B cell (primary cell): ENCODE data around the gene WBP2. TPM values are rescaled to one million over a fixed set of nuclear protein-coding genes. Genes with fewer than 3 reads are reported as not detected.

ENCODE experiments used
- ATAC-seq: fragments of 200-7000 bp; cut with Tn5 transposase; one replicate; pipeline ENCODE4 v1.10.0; 2021; ENCODE audit warnings: low read depth, mild to moderate bottlenecking, moderate number of reproducible peaks, moderate library complexity
- CTCF ChIA-PET: fragments of 350-600 bp; sonication (Branson Sonifier 250); formaldehyde crosslinking; loops from one replicate; lab custom pipeline; 2021; ENCODE audit warnings: antibody characterized with exemption, inconsistent platforms; lab: Charles Lee
- POLR2A ChIA-PET: fragments of 350-600 bp; sonication (Branson Sonifier 250); formaldehyde crosslinking; loops from one replicate; lab custom pipeline; 2021; ENCODE audit warnings: antibody characterized with exemption; lab: Charles Lee
- DNase-seq: peaks from one replicate; pipeline ENCODE4 v3.0.0; 2013
- H2AFZ ChIP-seq: 2 replicates; pipeline ENCODE4 v1.6.1; 2012; ENCODE audit warnings: mild to moderate bottlenecking, low read depth, low read length; ENCODE audit not compliant: insufficient read depth, poor library complexity, severe bottlenecking
- H3K27ac ChIP-seq, 2 donors: 1 replicate in 1 of 2; 2 replicates in 1 of 2; pipeline ENCODE4 v1.5.1; 2012 to 2013; ENCODE audit warnings: low read length in 2 of 2, mild to moderate bottlenecking in 2 of 2, moderate library complexity in 1 of 2
- H3K27me3 ChIP-seq, 4 experiments: fragments of 200-600 bp in 1 of 4; sonication (generic) in 1 of 4; replicated peaks in 1 of 4; 1 replicate in 2 of 4; 2 replicates in 2 of 4; pipeline versions ENCODE4 v1.6.1 to v1.7.0; 2013 to 2016; ENCODE audit warnings: low read length in 3 of 4, mild to moderate bottlenecking in 2 of 4, mixed read lengths in 1 of 4, moderate library complexity in 1 of 4; ENCODE audit not compliant: insufficient read depth in 4 of 4, control insufficient read depth in 3 of 4; ENCODE audit errors: control extremely low read depth in 1 of 4
- H3K36me3 ChIP-seq, 2 experiments: replicated peaks in 1 of 2; 1 replicate in 1 of 2; 2 replicates in 1 of 2; pipeline versions ENCODE4 v1.6.1 to v1.7.1; 2013; ENCODE audit warnings: low read length in 1 of 2; ENCODE audit not compliant: insufficient read depth in 2 of 2, control insufficient read depth in 1 of 2; ENCODE audit errors: control extremely low read depth in 1 of 2, extremely low read depth in 1 of 2
- H3K4me1 ChIP-seq, 2 donors: fragments of 200-600 bp in 1 of 2; sonication (generic) in 1 of 2; 1 replicate in 1 of 2; 2 replicates in 1 of 2; pipeline versions ENCODE4 v1.5.1 to v1.6.1; 2013 to 2017; ENCODE audit warnings: low read length in 2 of 2; ENCODE audit not compliant: control insufficient read depth in 2 of 2, insufficient read depth in 2 of 2
- H3K4me2 ChIP-seq: replicated peaks from 2 replicates; pipeline ENCODE3; 2012; ENCODE audit warnings: mild to moderate bottlenecking, low read depth, low read length; ENCODE audit not compliant: poor library complexity, severe bottlenecking
- H3K4me3 ChIP-seq, 5 experiments: fragments of 200-600 bp in 1 of 5; sonication (generic) in 1 of 5; 1 replicate in 3 of 5; 2 replicates in 2 of 5; pipeline versions ENCODE4 v1.5.1 to v1.7.0; 2011 to 2016; ENCODE audit warnings: low read length in 4 of 5, mild to moderate bottlenecking in 4 of 5, low read depth in 2 of 5, control low read depth in 1 of 5, moderate library complexity in 1 of 5; ENCODE audit not compliant: insufficient read depth in 1 of 5; ENCODE audit errors: control extremely low read depth in 1 of 5, extremely low read depth in 1 of 5
- H3K79me2 ChIP-seq: fragments of 200-600 bp; sonication (generic); one replicate; pipeline ENCODE4 v1.6.0; 2016; ENCODE audit warnings: low read length; ENCODE audit not compliant: control insufficient read depth, insufficient read depth
- H3K9ac ChIP-seq: fragments of 200-600 bp; sonication (generic); 2 replicates; pipeline ENCODE4 v1.6.1; 2017; ENCODE audit warnings: mild to moderate bottlenecking, low read length, moderate library complexity
- H3K9me3 ChIP-seq, 3 donors: one replicate each; pipeline versions ENCODE4 v1.6.1 to v1.7.1; 2013; ENCODE audit warnings: low read length in 2 of 3; ENCODE audit not compliant: control insufficient read depth in 2 of 3, insufficient read depth in 1 of 3; ENCODE audit errors: control extremely low read depth in 1 of 3
- H4K20me1 ChIP-seq: 2 replicates; pipeline ENCODE4 v1.6.0; 2012; ENCODE audit warnings: mild to moderate bottlenecking, low read length; ENCODE audit not compliant: insufficient read depth, control insufficient read depth, poor library complexity, severe bottlenecking
- H3K27ac Mint-ChIP-seq: one replicate; pipeline ENCODE4 v1.8.0; 2021; ENCODE audit warnings: mixed read lengths
- H3K27me3 Mint-ChIP-seq: one replicate; pipeline ENCODE4 v1.8.0; 2021; ENCODE audit warnings: mixed read lengths
- H3K4me1 Mint-ChIP-seq: one replicate; pipeline ENCODE4 v1.8.0; 2021; ENCODE audit warnings: mixed read lengths
- H3K4me3 Mint-ChIP-seq: one replicate; pipeline ENCODE4 v1.8.0; 2021; ENCODE audit warnings: mixed read lengths
- H3K9me3 Mint-ChIP-seq: one replicate; pipeline ENCODE4 v1.8.0; 2022; ENCODE audit warnings: mixed read lengths; ENCODE audit not compliant: insufficient read depth
- EZH2 ChIP-seq: IDR thresholded peaks from 2 replicates; pipeline ENCODE4 v1.6.1; 2012; ENCODE audit warnings: borderline replicate concordance, low read depth, mild to moderate bottlenecking, moderate library complexity, low read length; ENCODE audit not compliant: insufficient read depth, poor library complexity, severe bottlenecking
- WGBS: methylation state at CpG from one replicate; pipeline ENCODE4 v1.1.5; 2013; ENCODE audit warnings: missing lambda C conversion rate; ENCODE audit not compliant: insufficient coverage; 5-methylcytosine and 5-hydroxymethylcytosine counted together
- intact Hi-C: fragments of 100-400 bp; cut with micrococcal nuclease; formaldehyde crosslinking; loops from one replicate; pipeline ENCODE4 v1.10.0; 2022
- polyA plus RNA-seq: library from polyadenylated mRNA; depleted of rRNA; stranded (reverse); fragments of >200 nt; gene quantifications from 2 replicates; pipeline ENCODE4 v1.2.3, GENCODE V29; 2012
- total RNA-seq, 2 donors: library from RNA; stranded (reverse); fragments of 120-200 nt in 1 of 2; gene quantifications; 1 replicate in 1 of 2; 2 replicates in 1 of 2; pipeline versions ENCODE4 v1.2.3 to v1.2.4, GENCODE V29; 2013 to 2022
- TF ChIP-seq, protein P1 (sequence below): fragments of 200-600 bp; IDR thresholded peaks from one replicate; pipeline ENCODE4 v1.8.0; 2022; ENCODE audit warnings: antibody characterized with exemption, mild to moderate bottlenecking

Gene WBP2
- total and polyA plus RNA-seq, 2 donors (not counting 1 experiment from before 2014, with no cell fraction given) = 88.6 to 140 TPM

DNA sequence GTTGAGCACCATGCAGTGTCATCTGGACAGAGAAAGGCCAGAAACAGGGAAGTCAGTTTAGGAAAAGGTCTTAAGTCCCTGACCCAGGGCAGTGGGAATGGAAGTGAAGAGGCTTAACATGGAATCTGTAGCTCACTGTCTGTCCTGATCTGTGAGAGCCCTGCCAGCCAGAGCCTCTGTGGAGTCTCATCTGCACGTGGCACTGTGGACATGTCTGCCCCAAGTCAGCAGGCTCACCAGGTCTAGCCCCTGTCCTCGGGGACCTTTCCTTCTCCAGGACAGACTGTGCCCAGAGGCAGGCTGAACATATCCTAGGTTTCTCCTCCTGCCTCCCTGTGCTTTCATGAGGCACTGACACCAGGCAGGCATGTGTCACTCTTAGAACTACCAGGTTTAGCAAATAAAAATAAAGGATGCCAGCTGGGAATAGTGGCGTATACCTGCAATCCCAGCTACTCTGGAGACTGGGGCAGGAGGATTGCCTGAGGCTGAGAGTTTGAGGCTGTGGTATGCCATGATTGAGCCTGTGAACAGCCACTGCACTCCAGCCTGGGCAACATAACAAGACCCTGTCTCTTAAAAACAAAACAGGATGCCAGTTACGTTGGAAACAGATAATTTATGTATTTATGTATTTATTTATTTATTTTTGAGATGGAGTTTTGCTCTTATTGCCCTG lies 48.2 kb downstream of the WBP2 start:
- no peak for ATAC-seq
- ChIA-PET POLR2A (no interaction called here), CTCF (interaction anchor here (0.6 to 1.6 kb wide), 6 partner anchors 15 to 54 kb away, joined by 3 to 5 read pairs (median 3); no protein-coding TSS in a partner anchor)
- H3K4me1 Mint-ChIP-seq = peaks cover 16% of the 10 kb centered on the region
- Histone ChIP-seq H3K36me3 (peaks cover 0 to 24% of the 10 kb centered on the region in 2 experiments), H3K4me2 (no peak overlapping the region), H2AFZ (no peak overlapping the region), H3K4me1 (peaks cover 0 to 12% of the 10 kb centered on the region in 2 donors), H3K79me2 (peaks cover 48% of the 10 kb centered on the region), H3K9ac (no peak overlapping the region), H3K27ac (no peak overlapping the region), H3K4me3 (no peak overlapping the region), H4K20me1 (peaks cover 19% of the 10 kb centered on the region), H3K27me3 (no peaks in the 10 kb centered on the region), H3K9me3 (no peaks in the 10 kb centered on the region)
- intact Hi-C loops = no loop called here
- no peak overlapping the region for H3K27ac Mint-ChIP-seq
- 93% methylated on average over 3 of the region's 4 CpGs for WGBS
- H3K9me3 Mint-ChIP-seq = no peaks in the 10 kb centered on the region
- no peaks in the 10 kb centered on the region for H3K27me3 Mint-ChIP-seq
- no peak for DNase-seq
- TF ChIP-seq, protein P1, sequence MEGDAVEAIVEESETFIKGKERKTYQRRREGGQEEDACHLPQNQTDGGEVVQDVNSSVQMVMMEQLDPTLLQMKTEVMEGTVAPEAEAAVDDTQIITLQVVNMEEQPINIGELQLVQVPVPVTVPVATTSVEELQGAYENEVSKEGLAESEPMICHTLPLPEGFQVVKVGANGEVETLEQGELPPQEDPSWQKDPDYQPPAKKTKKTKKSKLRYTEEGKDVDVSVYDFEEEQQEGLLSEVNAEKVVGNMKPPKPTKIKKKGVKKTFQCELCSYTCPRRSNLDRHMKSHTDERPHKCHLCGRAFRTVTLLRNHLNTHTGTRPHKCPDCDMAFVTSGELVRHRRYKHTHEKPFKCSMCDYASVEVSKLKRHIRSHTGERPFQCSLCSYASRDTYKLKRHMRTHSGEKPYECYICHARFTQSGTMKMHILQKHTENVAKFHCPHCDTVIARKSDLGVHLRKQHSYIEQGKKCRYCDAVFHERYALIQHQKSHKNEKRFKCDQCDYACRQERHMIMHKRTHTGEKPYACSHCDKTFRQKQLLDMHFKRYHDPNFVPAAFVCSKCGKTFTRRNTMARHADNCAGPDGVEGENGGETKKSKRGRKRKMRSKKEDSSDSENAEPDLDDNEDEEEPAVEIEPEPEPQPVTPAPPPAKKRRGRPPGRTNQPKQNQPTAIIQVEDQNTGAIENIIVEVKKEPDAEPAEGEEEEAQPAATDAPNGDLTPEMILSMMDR = no peak
- TF ChIP-seq EZH2 = no peak
- no peak overlapping the region for H3K4me3 Mint-ChIP-seq

DNA sequence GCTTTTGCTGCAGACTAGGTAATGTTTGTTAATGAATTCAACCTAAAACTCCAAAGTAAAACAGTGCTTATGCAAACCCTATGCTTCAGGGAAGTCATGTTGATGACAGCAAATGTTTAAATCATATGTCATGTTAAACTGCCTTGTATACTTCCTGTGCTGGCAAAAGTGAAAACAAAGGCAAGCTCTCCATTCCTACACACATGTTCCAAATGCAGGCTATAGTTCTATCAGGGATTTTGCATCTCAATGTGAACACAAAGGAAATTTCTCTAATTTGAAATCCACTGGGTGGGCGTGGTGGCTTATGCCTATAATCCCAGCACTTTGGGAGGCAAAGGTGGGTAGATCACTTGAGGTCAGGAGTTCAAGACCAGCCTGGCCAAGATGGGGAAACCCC lies 51.3 kb downstream of the WBP2 start:
- DNase-seq (no peak), ATAC-seq (no peak)
- Mint-ChIP-seq H3K4me3 (no peak overlapping the region), H3K27me3 (no peaks in the 10 kb centered on the region), H3K4me1 (peaks cover 12% of the 10 kb centered on the region), H3K9me3 (no peaks in the 10 kb centered on the region), H3K27ac (no peak overlapping the region)
- intact Hi-C loops = no loop called here
- Histone ChIP-seq H2AFZ (no peak overlapping the region), H3K36me3 (peaks cover 0 to 15% of the 10 kb centered on the region in 2 experiments), H3K27me3 (no peaks in the 10 kb centered on the region), H3K79me2 (peaks cover 66% of the 10 kb centered on the region), H3K4me1 (peaks cover 0 to 6% of the 10 kb centered on the region in 2 donors), H3K4me2 (no peak overlapping the region), H3K27ac (no peak overlapping the region), H4K20me1 (peaks cover 12% of the 10 kb centered on the region), H3K4me3 (no peak overlapping the region), H3K9me3 (no peaks in the 10 kb centered on the region), H3K9ac (no peak overlapping the region)
- TF ChIP-seq, protein P1 = no peak
- TF ChIP-seq EZH2 = no peak
- WGBS = 100% methylated on average over 1 of the region's 1 CpG
- CTCF ChIA-PET = interaction anchor here (1.0 to 2.5 kb wide), 3 partner anchors 12 to 23 kb away, joined by 3 to 10 read pairs (median 3); no protein-coding TSS in a partner anchor
- POLR2A ChIA-PET = interaction anchor here (0.6 kb wide), 1 partner anchor 37 kb away, joined by 5 read pairs; no protein-coding TSS in a partner anchor
